Fibroblast of villous mesenchyme (primary cell): ENCODE data around the gene KCNH1. TPM values are rescaled to one million over a fixed set of nuclear protein-coding genes. Genes with fewer than 3 reads are reported as not detected.

Experiments
- DNase-seq: peaks from one replicate; pipeline ENCODE4 v3.0.0-alpha.2; 2010; ENCODE audit warnings: low read depth
- H3K4me3 ChIP-seq: 2 replicates; pipeline ENCODE4 v1.5.1; 2011; ENCODE audit warnings: low read depth, mild to moderate bottlenecking, low read length
- CTCF ChIP-seq: IDR thresholded peaks from 2 replicates; pipeline ENCODE4 v1.5.1; 2012; ENCODE audit warnings: low read depth, mild to moderate bottlenecking, low read length; ENCODE audit not compliant: insufficient read depth
- total RNA-seq: library from RNA; depleted of rRNA; stranded (reverse); fragments of >200 nt; gene quantifications from 2 replicates; pipeline ENCODE4 v1.2.3, GENCODE V29; 2012

KCNH1 gene
- total RNA-seq, 1 donor: 11.2 TPM

GRCh38 chr1:210755991-210756659 is 377.8 kb downstream of the KCNH1 start:
- H3K4me3 ChIP-seq: no peak overlapping the region
- no peak for TF ChIP-seq CTCF
- no peak for DNase-seq

GRCh38 chr1:210754878-210755665 is 378.9 kb downstream of the KCNH1 start:
- DNase-seq: no peak
- no peak for TF ChIP-seq CTCF
- no peak overlapping the region for H3K4me3 ChIP-seq

GRCh38 chr1:210751911-210752310 is 382.0 kb downstream of the KCNH1 start:
- TF ChIP-seq CTCF: no peak
- DNase-seq: no peak
- no peak overlapping the region for H3K4me3 ChIP-seq

- DNase-seq: no peak
- no peak for TF ChIP-seq CTCF
Measured at GRCh38 chr1:210750468-210750867, 383.5 kb downstream of the KCNH1 start.

GRCh38 chr1:210748796-210749195 is 385.2 kb downstream of the KCNH1 start:
- H3K4me3 ChIP-seq: no peak overlapping the region
- no peak for TF ChIP-seq CTCF
- DNase-seq: no peak

More at GRCh38 chr1:210750468-210750867, 383.5 kb downstream of the KCNH1 start:
- H3K4me3 ChIP-seq: no peak overlapping the region

- H3K4me3 ChIP-seq: no peak overlapping the region
- TF ChIP-seq CTCF: no peak
- no peak for DNase-seq
Measured at GRCh38 chr1:210747890-210748289, 386.1 kb downstream of the KCNH1 start.
